ENCODE measurements around the gene PPP1R1B. TPM values are rescaled to one million over a fixed set of nuclear protein-coding genes. Genes with fewer than 3 reads are reported as not detected.
A peak's percentile ranks its signal among the peaks of the same experiment; 100 is the strongest.

The PPP1R1B gene
- total RNA-seq, 1 donor from 2014 or later = not detected

DNA sequence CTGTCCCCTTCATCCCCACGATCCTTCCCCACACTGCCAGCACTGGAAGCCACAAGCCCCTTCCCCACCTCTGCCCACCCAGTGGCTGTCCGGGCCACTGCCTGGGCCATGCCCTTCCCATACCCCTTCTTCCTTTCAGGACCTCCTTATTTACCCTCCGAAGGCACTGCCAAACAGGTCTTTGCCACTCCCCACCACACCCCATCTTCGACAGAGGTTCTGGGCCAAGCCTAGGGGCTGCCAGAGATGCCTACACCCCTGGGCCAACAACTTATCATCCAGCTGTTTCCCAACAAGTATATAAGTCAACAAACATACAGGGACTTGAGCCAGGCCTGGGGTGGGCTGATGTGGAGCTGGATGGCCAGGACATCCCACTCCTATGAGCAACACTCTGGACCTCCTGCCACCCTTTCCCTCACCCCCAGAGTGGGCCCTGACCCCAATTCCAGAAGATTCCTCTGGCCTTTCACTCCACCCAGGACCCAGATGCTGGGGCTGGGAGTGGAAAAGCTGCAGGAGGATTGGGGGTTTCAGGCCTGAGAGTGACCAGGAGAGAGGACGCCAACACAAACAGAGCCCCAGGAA, 1.5 kb upstream of the PPP1R1B start:
- no peaks in the 10 kb centered on the region for H3K36me3 Mint-ChIP-seq (ENCODE audit: low read depth)
- H3K4me3 Mint-ChIP-seq = no peak overlapping the region
- peaks cover 26% of the 10 kb centered on the region for H3K4me1 Mint-ChIP-seq
- no peak for DNase-seq
- CTCF ChIA-PET = interaction anchor here (0.7 to 6.1 kb wide), 4 partner anchors 9 to 106 kb away, joined by 3 to 124 read pairs (median 30); no protein-coding TSS in a partner anchor
- TF ChIP-seq, protein P1, sequence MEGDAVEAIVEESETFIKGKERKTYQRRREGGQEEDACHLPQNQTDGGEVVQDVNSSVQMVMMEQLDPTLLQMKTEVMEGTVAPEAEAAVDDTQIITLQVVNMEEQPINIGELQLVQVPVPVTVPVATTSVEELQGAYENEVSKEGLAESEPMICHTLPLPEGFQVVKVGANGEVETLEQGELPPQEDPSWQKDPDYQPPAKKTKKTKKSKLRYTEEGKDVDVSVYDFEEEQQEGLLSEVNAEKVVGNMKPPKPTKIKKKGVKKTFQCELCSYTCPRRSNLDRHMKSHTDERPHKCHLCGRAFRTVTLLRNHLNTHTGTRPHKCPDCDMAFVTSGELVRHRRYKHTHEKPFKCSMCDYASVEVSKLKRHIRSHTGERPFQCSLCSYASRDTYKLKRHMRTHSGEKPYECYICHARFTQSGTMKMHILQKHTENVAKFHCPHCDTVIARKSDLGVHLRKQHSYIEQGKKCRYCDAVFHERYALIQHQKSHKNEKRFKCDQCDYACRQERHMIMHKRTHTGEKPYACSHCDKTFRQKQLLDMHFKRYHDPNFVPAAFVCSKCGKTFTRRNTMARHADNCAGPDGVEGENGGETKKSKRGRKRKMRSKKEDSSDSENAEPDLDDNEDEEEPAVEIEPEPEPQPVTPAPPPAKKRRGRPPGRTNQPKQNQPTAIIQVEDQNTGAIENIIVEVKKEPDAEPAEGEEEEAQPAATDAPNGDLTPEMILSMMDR (IDR thresholded peaks at IDR 0.05) = no peak
- H3K27ac Mint-ChIP-seq = no peak overlapping the region
- POLR2A ChIA-PET = no interaction called here
- intact Hi-C loops (cut with micrococcal nuclease) = loop anchor here (10.0 kb wide), 1 partner anchor 420 kb away; the partner anchor contains the start of gene RPL19
- no peak for ATAC-seq (ENCODE audit: low read depth)
- H3K27me3 Mint-ChIP-seq = peaks cover 26% of the 10 kb centered on the region
- H3K9me3 Mint-ChIP-seq = no peaks in the 10 kb centered on the region

DNA sequence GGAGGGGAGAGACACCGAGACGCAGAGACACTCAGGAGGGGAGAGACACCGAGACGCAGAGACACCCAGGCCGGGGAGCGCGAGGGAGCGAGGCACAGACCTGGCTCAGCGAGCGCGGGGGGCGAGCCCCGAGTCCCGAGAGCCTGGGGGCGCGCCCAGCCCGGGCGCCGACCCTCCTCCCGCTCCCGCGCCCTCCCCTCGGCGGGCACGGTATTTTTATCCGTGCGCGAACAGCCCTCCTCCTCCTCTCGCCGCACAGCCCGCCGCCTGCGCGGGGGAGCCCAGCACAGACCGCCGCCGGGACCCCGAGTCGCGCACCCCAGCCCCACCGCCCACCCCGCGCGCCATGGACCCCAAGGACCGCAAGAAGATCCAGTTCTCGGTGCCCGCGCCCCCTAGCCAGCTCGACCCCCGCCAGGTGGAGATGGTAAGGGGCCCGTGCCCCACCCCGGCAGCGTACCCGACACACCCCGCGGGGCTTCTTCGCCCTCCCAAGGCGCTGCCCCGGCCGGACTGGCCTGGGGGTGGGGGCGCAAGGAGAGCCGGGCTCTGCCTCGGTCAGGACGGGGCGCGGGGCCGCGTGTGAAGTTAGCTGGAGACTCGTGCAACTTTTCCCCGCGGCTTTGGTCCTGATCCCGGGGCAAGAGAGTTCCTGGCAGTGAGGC, 427 bp downstream of the PPP1R1B start:
- Mint-ChIP-seq H3K4me3 (peak overlapping the region; percentile 74), H3K27me3 (peaks cover 33% of the 10 kb centered on the region), H3K27ac (no peak overlapping the region), H3K4me1 (peaks cover 21% of the 10 kb centered on the region), H3K9me3 (no peaks in the 10 kb centered on the region), H3K36me3 (ENCODE audit: low read depth) (no peaks in the 10 kb centered on the region)
- intact Hi-C loops (cut with micrococcal nuclease) = loop anchor here (10.0 kb wide), 1 partner anchor 422 kb away; the partner anchor contains the start of gene RPL19
- POLR2A ChIA-PET = interaction anchor here (0.6 kb wide), 2 partner anchors 21 to 393 kb away, joined by 3 read pairs; no protein-coding TSS in a partner anchor
- TF ChIP-seq, protein P1 (IDR thresholded peaks at IDR 0.05) = no peak
- no peak for ATAC-seq (ENCODE audit: low read depth)
- CTCF ChIA-PET = no interaction called here
- DNase-seq = no peak

DNA sequence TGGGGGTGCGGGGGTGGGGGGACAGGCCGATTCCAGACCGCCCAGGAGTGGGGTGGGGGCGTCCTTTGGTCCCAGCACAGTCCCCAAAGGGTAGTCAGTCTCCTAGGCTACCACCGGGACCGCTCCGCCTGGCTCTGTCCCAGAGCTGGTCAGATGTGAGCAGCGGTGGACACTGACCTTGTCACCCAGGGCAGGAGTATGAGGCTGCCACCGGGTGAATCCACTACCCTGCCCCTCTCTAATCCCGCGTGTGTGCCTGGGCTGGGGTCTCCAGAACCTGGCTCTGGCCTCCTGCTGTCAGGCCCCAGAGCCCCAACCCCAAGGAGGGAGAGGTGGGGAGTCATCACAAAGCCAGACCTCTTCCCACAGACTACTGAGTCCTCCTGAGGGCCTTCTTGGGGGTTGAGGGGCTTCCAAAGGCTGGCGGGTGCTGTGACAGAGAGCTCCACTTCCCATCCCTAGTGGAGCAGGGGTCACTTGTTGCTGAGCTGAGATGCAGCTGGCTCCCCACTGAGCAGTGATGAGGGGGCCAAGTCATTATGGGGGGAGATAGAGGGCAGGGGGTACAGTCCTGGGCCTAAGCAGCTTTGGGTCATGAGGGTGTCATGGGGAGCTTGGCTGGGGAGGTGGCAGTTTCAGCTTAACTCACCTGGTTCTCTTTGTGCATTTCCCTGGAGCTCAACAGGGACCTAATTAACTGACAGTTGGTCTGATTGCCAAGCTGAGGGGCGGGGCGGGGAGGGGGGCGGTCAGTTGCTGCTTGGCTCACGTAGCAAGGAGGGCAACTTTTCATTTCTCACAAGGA, 1.2 kb downstream of the PPP1R1B start:
- no peak overlapping the region for H3K4me3 Mint-ChIP-seq
- TF ChIP-seq, protein P1 (IDR thresholded peaks at IDR 0.05) = no peak
- H3K9me3 Mint-ChIP-seq = no peaks in the 10 kb centered on the region
- H3K4me1 Mint-ChIP-seq = peaks cover 17% of the 10 kb centered on the region
- no peaks in the 10 kb centered on the region for H3K36me3 Mint-ChIP-seq (ENCODE audit: low read depth)
- ChIA-PET POLR2A (interaction anchor here (0.6 to 0.7 kb wide), 5 partner anchors 9 to 235 kb away, joined by 3 to 9 read pairs (median 4); no protein-coding TSS in a partner anchor), CTCF (interaction anchor here (0.9 kb wide), 1 partner anchor 26 kb away, joined by 4 read pairs; no protein-coding TSS in a partner anchor)
- no peak overlapping the region for H3K27ac Mint-ChIP-seq
- intact Hi-C loops (cut with micrococcal nuclease) = loop anchor here (10.0 kb wide), 1 partner anchor 423 kb away; the partner anchor contains the start of gene RPL19
- no peak for ATAC-seq (ENCODE audit: low read depth)
- DNase-seq = no peak
- H3K27me3 Mint-ChIP-seq = peaks cover 33% of the 10 kb centered on the region

DNA sequence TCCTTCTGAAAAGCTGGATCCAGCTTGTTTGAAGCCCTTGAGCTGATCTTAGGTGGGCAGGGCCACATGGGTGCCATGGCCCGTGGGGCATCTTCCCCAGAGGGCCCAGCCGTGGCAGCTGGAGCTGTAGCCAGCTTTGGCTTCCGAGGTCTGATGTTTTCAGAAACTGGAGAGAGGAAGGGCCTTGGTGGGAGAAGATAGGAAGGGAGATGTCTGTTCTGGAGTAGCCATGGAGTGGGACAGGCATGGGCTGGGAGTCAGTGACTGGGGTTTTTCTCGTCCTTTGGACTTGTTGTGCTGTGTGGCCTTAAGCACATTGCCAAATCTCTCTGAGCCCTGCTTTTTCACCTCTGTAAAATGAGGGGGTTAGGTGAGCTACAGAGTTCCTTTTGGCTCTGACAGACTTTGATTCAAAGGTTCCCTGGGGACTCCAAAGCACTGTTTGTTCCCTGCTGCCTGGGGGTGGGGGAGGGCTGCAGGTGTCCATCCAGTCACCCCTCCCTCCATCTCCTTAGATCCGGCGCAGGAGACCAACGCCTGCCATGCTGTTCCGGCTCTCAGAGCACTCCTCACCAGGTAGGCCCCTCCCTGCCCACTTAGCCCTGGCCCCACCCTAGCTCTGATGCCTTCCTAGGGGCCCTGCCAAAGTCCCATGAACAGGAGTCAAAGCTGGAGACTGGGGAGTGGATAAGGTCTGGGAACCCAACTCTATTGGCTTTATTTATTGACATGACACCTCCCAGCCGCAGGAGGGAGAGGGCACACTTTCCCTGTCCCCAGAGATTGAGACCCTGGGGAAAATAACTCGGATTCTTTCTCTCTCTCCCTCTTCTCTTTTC, 2.1 kb downstream of the PPP1R1B start:
- TF ChIP-seq, protein P1 (IDR thresholded peaks at IDR 0.05) = no peak
- H3K9me3 Mint-ChIP-seq = no peaks in the 10 kb centered on the region
- DNase-seq (no peak), ATAC-seq (ENCODE audit: low read depth) (no peak)
- ChIA-PET POLR2A (interaction anchor here (0.7 kb wide), 3 partner anchors 10 to 101 kb away, joined by 3 to 6 read pairs (median 4); no protein-coding TSS in a partner anchor), CTCF (interaction anchor here (0.9 to 1.2 kb wide), 2 partner anchors 25 kb away, joined by 3 to 4 read pairs; no protein-coding TSS in a partner anchor)
- intact Hi-C loops (cut with micrococcal nuclease) = loop anchor here (10.0 kb wide), 1 partner anchor 424 kb away; the partner anchor contains the start of gene RPL19
- no peak overlapping the region for H3K4me3 Mint-ChIP-seq
- peaks cover 33% of the 10 kb centered on the region for H3K27me3 Mint-ChIP-seq
- H3K27ac Mint-ChIP-seq = no peak overlapping the region
- H3K4me1 Mint-ChIP-seq = peaks cover 9% of the 10 kb centered on the region
- H3K36me3 Mint-ChIP-seq (ENCODE audit: low read depth) = no peaks in the 10 kb centered on the region

Data from activated B cell treated with CpG ODN at 0.5 μM for 24 hours (primary cell).